ENCODE data around the gene HCRT.
A peak's percentile ranks its signal among the peaks of the same experiment; 100 is the strongest.

HCRT gene

GRCh38 chr17:42197564-42198156 is 12.4 kb upstream of the HCRT start:
- Histone ChIP-seq H3K9ac (ENCODE audit: low read length) (no peak overlapping the region), H3K9me3 (ENCODE audit: control insufficient read depth, low read length) (no peaks in the 10 kb centered on the region)

GRCh38 chr17:42193969-42194899 is 9.0 kb upstream of the HCRT start, which contains the start of gene GHDC:
TSS of gene GHDC (minus strand) at chr17:42194494. CDS start at chr17:42193581, 913 bp downstream.
- no peaks in the 10 kb centered on the region for H3K36me3 ChIP-seq (ENCODE audit: control insufficient read depth, insufficient read depth, low read length, severe bottlenecking)
- peak within 1 kb of the TSS; percentile 91 for H3K9ac ChIP-seq (ENCODE audit: low read length)
- no peaks in the 10 kb centered on the region for H3K9me3 ChIP-seq (ENCODE audit: control insufficient read depth, low read length)
- DNase-seq (ENCODE audit: low read depth) = peak; percentile 79
- H3K4me1 ChIP-seq (ENCODE audit: control insufficient read depth, insufficient read depth, low read length) = peaks cover 7% of the 10 kb centered on the region
- no peaks in the 10 kb centered on the region for H3K27me3 ChIP-seq (replicated peaks; ENCODE audit: control insufficient read depth, insufficient read depth, low read length)
- H3K4me3 ChIP-seq (ENCODE audit: low read length) = peak within 1 kb of the TSS; percentile 95

More at GRCh38 chr17:42197564-42198156, 12.4 kb upstream of the HCRT start:
- DNase-seq (ENCODE audit: low read depth) = no peak
- Histone ChIP-seq H3K4me1 (ENCODE audit: control insufficient read depth, insufficient read depth, low read length) (peaks cover 7% of the 10 kb centered on the region), H3K27me3 (replicated peaks; ENCODE audit: control insufficient read depth, insufficient read depth, low read length) (no peaks in the 10 kb centered on the region), H3K36me3 (ENCODE audit: control insufficient read depth, insufficient read depth, low read length, severe bottlenecking) (peaks cover 21% of the 10 kb centered on the region), H3K4me3 (ENCODE audit: low read length) (no peak overlapping the region)

- DNase-seq (ENCODE audit: low read depth) = no peak
- H3K9ac ChIP-seq (ENCODE audit: low read length) = peak overlapping the region; percentile 91
- no peaks in the 10 kb centered on the region for H3K27me3 ChIP-seq (replicated peaks; ENCODE audit: control insufficient read depth, insufficient read depth, low read length)
- peak overlapping the region; percentile 95 for H3K4me3 ChIP-seq (ENCODE audit: low read length)
- no peaks in the 10 kb centered on the region for H3K9me3 ChIP-seq (ENCODE audit: control insufficient read depth, low read length)
- H3K4me1 ChIP-seq (ENCODE audit: control insufficient read depth, insufficient read depth, low read length) = peaks cover 7% of the 10 kb centered on the region
- H3K36me3 ChIP-seq (ENCODE audit: control insufficient read depth, insufficient read depth, low read length, severe bottlenecking) = no peaks in the 10 kb centered on the region
Measured at GRCh38 chr17:42193216-42193968, 8.1 kb upstream of the HCRT start.

GRCh38 chr17:42192189-42193126 is 7.2 kb upstream of the HCRT start:
- Histone ChIP-seq H3K4me3 (ENCODE audit: low read length) (no peak overlapping the region), H3K36me3 (ENCODE audit: control insufficient read depth, insufficient read depth, low read length, severe bottlenecking) (no peaks in the 10 kb centered on the region), H3K27me3 (replicated peaks; ENCODE audit: control insufficient read depth, insufficient read depth, low read length) (no peaks in the 10 kb centered on the region), H3K4me1 (ENCODE audit: control insufficient read depth, insufficient read depth, low read length) (peaks cover 7% of the 10 kb centered on the region), H3K9ac (ENCODE audit: low read length) (no peak overlapping the region), H3K9me3 (ENCODE audit: control insufficient read depth, low read length) (no peaks in the 10 kb centered on the region)
- DNase-seq (ENCODE audit: low read depth) = no peak

- no peak overlapping the region for H3K4me3 ChIP-seq (ENCODE audit: low read length)
- H3K9ac ChIP-seq (ENCODE audit: low read length) = no peak overlapping the region
- H3K27me3 ChIP-seq (replicated peaks; ENCODE audit: control insufficient read depth, insufficient read depth, low read length) = no peaks in the 10 kb centered on the region
- no peaks in the 10 kb centered on the region for H3K36me3 ChIP-seq (ENCODE audit: control insufficient read depth, insufficient read depth, low read length, severe bottlenecking)
- H3K9me3 ChIP-seq (ENCODE audit: control insufficient read depth, low read length) = no peaks in the 10 kb centered on the region
- H3K4me1 ChIP-seq (ENCODE audit: control insufficient read depth, insufficient read depth, low read length) = peaks cover 7% of the 10 kb centered on the region
- no peak for DNase-seq (ENCODE audit: low read depth)
Measured at GRCh38 chr17:42191275-42191608, 6.0 kb upstream of the HCRT start.

- Histone ChIP-seq H3K9me3 (ENCODE audit: control insufficient read depth, low read length) (no peaks in the 10 kb centered on the region), H3K4me1 (ENCODE audit: control insufficient read depth, insufficient read depth, low read length) (peaks cover 7% of the 10 kb centered on the region), H3K4me3 (ENCODE audit: low read length) (no peak overlapping the region), H3K36me3 (ENCODE audit: control insufficient read depth, insufficient read depth, low read length, severe bottlenecking) (no peaks in the 10 kb centered on the region), H3K27me3 (replicated peaks; ENCODE audit: control insufficient read depth, insufficient read depth, low read length) (no peaks in the 10 kb centered on the region), H3K9ac (ENCODE audit: low read length) (no peak overlapping the region)
- DNase-seq (ENCODE audit: low read depth) = no peak
Measured at GRCh38 chr17:42190491-42191274, 5.4 kb upstream of the HCRT start.

- H3K9ac ChIP-seq (ENCODE audit: low read length) = no peak overlapping the region
- no peak for DNase-seq (ENCODE audit: low read depth)
- H3K4me3 ChIP-seq (ENCODE audit: low read length) = no peak overlapping the region
- no peaks in the 10 kb centered on the region for H3K27me3 ChIP-seq (replicated peaks; ENCODE audit: control insufficient read depth, insufficient read depth, low read length)
- H3K9me3 ChIP-seq (ENCODE audit: control insufficient read depth, low read length) = no peaks in the 10 kb centered on the region
- peaks cover 7% of the 10 kb centered on the region for H3K4me1 ChIP-seq (ENCODE audit: control insufficient read depth, insufficient read depth, low read length)
- H3K36me3 ChIP-seq (ENCODE audit: control insufficient read depth, insufficient read depth, low read length, severe bottlenecking) = no peaks in the 10 kb centered on the region
Measured at GRCh38 chr17:42189651-42189965, 4.4 kb upstream of the HCRT start.

GRCh38 chr17:42188749-42189650 is 3.7 kb upstream of the HCRT start:
- no peaks in the 10 kb centered on the region for H3K27me3 ChIP-seq (replicated peaks; ENCODE audit: control insufficient read depth, insufficient read depth, low read length)
- no peak overlapping the region for H3K9ac ChIP-seq (ENCODE audit: low read length)

GRCh38 chr17:42187833-42188232 is 2.6 kb upstream of the HCRT start:
- no peak for DNase-seq (ENCODE audit: low read depth)
- H3K27me3 ChIP-seq (replicated peaks; ENCODE audit: control insufficient read depth, insufficient read depth, low read length) = no peaks in the 10 kb centered on the region
- no peaks in the 10 kb centered on the region for H3K36me3 ChIP-seq (ENCODE audit: control insufficient read depth, insufficient read depth, low read length, severe bottlenecking)
- H3K4me1 ChIP-seq (ENCODE audit: control insufficient read depth, insufficient read depth, low read length) = peaks cover 11% of the 10 kb centered on the region
- H3K4me3 ChIP-seq (ENCODE audit: low read length) = no peak overlapping the region
- no peak overlapping the region for H3K9ac ChIP-seq (ENCODE audit: low read length)
- no peaks in the 10 kb centered on the region for H3K9me3 ChIP-seq (ENCODE audit: control insufficient read depth, low read length)

More at GRCh38 chr17:42188749-42189650, 3.7 kb upstream of the HCRT start:
- H3K9me3 ChIP-seq (ENCODE audit: control insufficient read depth, low read length) = no peaks in the 10 kb centered on the region
- H3K4me3 ChIP-seq (ENCODE audit: low read length) = no peak overlapping the region
- H3K4me1 ChIP-seq (ENCODE audit: control insufficient read depth, insufficient read depth, low read length) = peaks cover 7% of the 10 kb centered on the region
- DNase-seq (ENCODE audit: low read depth) = no peak
- H3K36me3 ChIP-seq (ENCODE audit: control insufficient read depth, insufficient read depth, low read length, severe bottlenecking) = no peaks in the 10 kb centered on the region
